GM18526 (cell line): ENCODE results near the gene ELF4.

ENCODE experiments used
- POLR2A ChIP-seq: IDR thresholded peaks from 3 replicates; pipeline ENCODE4 v1.6.1; 2011; ENCODE audit not compliant: insufficient read length; ENCODE audit errors: extremely low read depth

The ELF4 gene

GRCh38 chrX:130030826-130031225 lies 79.5 kb downstream of the ELF4 start:
- TF ChIP-seq POLR2A, result no peak

- TF ChIP-seq POLR2A, result no peak
Observed at GRCh38 chrX:130028196-130028595, 82.1 kb downstream of the ELF4 start.

- TF ChIP-seq POLR2A, result no peak
Observed at GRCh38 chrX:130027569-130027968, 82.7 kb downstream of the ELF4 start.

- no peak for TF ChIP-seq POLR2A
Observed at GRCh38 chrX:130025256-130025655, 85.0 kb downstream of the ELF4 start.

GRCh38 chrX:130024127-130024526 lies 86.2 kb downstream of the ELF4 start:
- no peak for TF ChIP-seq POLR2A

- no peak for TF ChIP-seq POLR2A
Observed at GRCh38 chrX:130020661-130021324, 89.5 kb downstream of the ELF4 start.

GRCh38 chrX:130018143-130018542 lies 92.2 kb downstream of the ELF4 start:
- TF ChIP-seq POLR2A, result no peak

GRCh38 chrX:130015181-130015580 lies 95.1 kb downstream of the ELF4 start:
- TF ChIP-seq POLR2A, result no peak
